Measurements from ENCODE around the gene KCNIP4.
"Not testable (repeated sequence)": the region's sequence is repeated elsewhere in the genome, so short reads cannot be mapped to it uniquely, and the experiment has no call there.

The KCNIP4 gene

DNA sequence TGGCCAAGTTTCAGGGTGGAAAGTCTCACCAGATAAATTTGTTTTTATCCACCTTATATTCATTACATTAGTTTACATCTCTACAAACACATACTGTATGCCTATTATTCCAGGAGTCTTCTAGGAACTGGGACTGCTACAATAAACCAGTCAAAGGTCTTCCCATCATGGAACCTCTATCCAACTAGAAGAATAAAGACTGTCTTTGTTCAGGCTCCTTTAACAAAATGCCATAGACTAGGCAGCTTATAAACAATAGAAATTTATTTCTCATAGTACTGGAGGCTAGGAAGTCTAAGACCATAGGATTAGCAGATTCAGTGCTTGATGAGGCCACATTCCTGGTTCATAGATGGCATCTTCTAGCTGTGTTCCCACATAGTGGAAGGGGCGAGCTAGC, 1186.7 kb downstream of the KCNIP4 start:
- Histone ChIP-seq H3K4me1 (ENCODE audit: control insufficient read depth in 1 of 2, insufficient read depth in 1 of 2, low read depth in 1 of 2, low read length in 1 of 2) (no peaks in the 10 kb centered on the region), H3K4me3 (ENCODE audit: low read depth in 1 of 2, low read length in 1 of 2) (no peak overlapping the region), H3K27ac (no peak overlapping the region), H3K9me3 (no peaks in the 10 kb centered on the region), H3K36me3 (no peaks in the 10 kb centered on the region), H3K27me3 (no peaks in the 10 kb centered on the region)
- TF ChIP-seq, protein P1, sequence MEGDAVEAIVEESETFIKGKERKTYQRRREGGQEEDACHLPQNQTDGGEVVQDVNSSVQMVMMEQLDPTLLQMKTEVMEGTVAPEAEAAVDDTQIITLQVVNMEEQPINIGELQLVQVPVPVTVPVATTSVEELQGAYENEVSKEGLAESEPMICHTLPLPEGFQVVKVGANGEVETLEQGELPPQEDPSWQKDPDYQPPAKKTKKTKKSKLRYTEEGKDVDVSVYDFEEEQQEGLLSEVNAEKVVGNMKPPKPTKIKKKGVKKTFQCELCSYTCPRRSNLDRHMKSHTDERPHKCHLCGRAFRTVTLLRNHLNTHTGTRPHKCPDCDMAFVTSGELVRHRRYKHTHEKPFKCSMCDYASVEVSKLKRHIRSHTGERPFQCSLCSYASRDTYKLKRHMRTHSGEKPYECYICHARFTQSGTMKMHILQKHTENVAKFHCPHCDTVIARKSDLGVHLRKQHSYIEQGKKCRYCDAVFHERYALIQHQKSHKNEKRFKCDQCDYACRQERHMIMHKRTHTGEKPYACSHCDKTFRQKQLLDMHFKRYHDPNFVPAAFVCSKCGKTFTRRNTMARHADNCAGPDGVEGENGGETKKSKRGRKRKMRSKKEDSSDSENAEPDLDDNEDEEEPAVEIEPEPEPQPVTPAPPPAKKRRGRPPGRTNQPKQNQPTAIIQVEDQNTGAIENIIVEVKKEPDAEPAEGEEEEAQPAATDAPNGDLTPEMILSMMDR (IDR thresholded peaks at IDR 0.05), result no peak

DNA sequence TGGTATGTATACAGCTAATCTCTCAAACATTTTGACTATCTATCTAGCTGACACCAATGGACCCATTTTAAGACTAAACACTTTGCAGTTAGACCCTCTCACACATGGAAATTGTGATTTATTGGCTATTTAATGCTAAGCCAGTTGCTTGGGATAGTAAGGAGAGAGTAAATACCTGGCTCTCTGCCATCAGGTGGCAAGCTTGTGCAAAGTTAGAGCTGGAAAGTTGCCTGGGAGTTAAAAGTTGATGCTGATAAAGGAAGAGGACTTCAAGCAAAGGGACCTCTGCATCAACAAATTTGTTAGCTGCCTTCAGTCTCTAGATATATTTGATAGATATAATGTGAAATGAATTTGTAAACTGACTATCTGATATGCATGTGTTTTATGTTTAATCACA, 1187.2 kb downstream of the KCNIP4 start:
- no peaks in the 10 kb centered on the region for H3K9me3 ChIP-seq
- H3K27me3 ChIP-seq, result no peaks in the 10 kb centered on the region
- no peak overlapping the region for H3K27ac ChIP-seq
- H3K4me3 ChIP-seq (ENCODE audit: low read depth in 1 of 2, low read length in 1 of 2), result no peak overlapping the region
- no peaks in the 10 kb centered on the region for H3K36me3 ChIP-seq
- TF ChIP-seq, protein P1 (IDR thresholded peaks at IDR 0.05), result no peak
- H3K4me1 ChIP-seq (ENCODE audit: control insufficient read depth in 1 of 2, insufficient read depth in 1 of 2, low read depth in 1 of 2, low read length in 1 of 2), result no peaks in the 10 kb centered on the region

DNA sequence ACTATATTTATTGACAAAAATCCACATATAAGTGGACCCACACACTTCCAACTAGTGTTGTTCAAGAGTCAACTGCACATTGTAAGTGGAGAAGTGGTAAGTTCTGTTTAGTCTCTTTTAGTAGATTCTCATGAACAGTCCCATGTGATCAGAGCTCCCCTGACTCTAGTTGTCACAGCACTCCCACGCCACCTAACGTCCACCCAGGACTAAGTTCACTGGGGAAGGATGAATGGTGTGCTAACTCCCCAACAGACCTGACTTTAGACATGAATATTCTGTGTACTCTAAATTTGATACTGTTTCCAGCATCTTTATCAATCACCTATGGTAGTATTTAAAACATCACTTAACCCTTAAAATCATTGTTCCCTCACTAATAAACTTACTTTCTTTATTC, 1188.5 kb downstream of the KCNIP4 start:
- no peaks in the 10 kb centered on the region for H3K27me3 ChIP-seq
- H3K4me1 ChIP-seq (ENCODE audit: control insufficient read depth in 1 of 2, insufficient read depth in 1 of 2, low read depth in 1 of 2, low read length in 1 of 2), result no peaks in the 10 kb centered on the region
- TF ChIP-seq, protein P1 (IDR thresholded peaks at IDR 0.05), result no peak
- no peaks in the 10 kb centered on the region for H3K36me3 ChIP-seq
- no peak overlapping the region for H3K27ac ChIP-seq
- no peaks in the 10 kb centered on the region for H3K9me3 ChIP-seq
- H3K4me3 ChIP-seq (ENCODE audit: low read depth in 1 of 2, low read length in 1 of 2), result no peak overlapping the region

DNA sequence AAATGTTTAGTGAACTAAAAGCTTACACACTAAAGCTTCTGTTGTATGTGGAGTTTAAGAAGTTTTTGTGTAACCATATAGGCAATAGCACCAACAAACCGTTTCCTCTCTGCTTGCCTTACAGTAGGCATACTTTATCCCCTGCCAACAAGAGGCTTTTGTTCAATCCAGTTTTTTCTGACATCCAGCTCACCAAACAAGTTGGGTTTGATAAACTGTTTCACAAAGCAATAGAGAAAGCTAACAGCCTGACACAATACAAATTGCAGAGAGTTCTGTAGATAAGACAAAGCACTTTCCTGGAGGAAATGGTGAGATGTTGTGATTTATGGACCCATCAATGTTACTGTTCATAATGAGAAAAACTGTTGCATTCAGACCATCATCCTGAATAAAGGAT, 1194.5 kb downstream of the KCNIP4 start:
- no peak overlapping the region for H3K4me3 ChIP-seq (ENCODE audit: low read depth in 1 of 2, low read length in 1 of 2)
- H3K4me1 ChIP-seq (ENCODE audit: control insufficient read depth in 1 of 2, insufficient read depth in 1 of 2, low read depth in 1 of 2, low read length in 1 of 2), result no peaks in the 10 kb centered on the region
- H3K27ac ChIP-seq, result no peak overlapping the region
- H3K36me3 ChIP-seq, result no peaks in the 10 kb centered on the region
- no peaks in the 10 kb centered on the region for H3K27me3 ChIP-seq
- no peaks in the 10 kb centered on the region for H3K9me3 ChIP-seq
- TF ChIP-seq, protein P1 (IDR thresholded peaks at IDR 0.05), result no peak

- TF ChIP-seq, protein P1 (IDR thresholded peaks at IDR 0.05), result no peak
- no peaks in the 10 kb centered on the region for H3K27me3 ChIP-seq
- H3K36me3 ChIP-seq, result no peaks in the 10 kb centered on the region
- no peaks in the 10 kb centered on the region for H3K4me1 ChIP-seq (ENCODE audit: control insufficient read depth in 1 of 2, insufficient read depth in 1 of 2, low read depth in 1 of 2, low read length in 1 of 2)
- H3K27ac ChIP-seq, result no peak overlapping the region
- H3K9me3 ChIP-seq, result no peaks in the 10 kb centered on the region
- H3K4me3 ChIP-seq (ENCODE audit: low read depth in 1 of 2, low read length in 1 of 2), result no peak overlapping the region
These were observed 1195.9 kb downstream of the KCNIP4 start for GRCh38 chr4:20752641-20753040.

DNA sequence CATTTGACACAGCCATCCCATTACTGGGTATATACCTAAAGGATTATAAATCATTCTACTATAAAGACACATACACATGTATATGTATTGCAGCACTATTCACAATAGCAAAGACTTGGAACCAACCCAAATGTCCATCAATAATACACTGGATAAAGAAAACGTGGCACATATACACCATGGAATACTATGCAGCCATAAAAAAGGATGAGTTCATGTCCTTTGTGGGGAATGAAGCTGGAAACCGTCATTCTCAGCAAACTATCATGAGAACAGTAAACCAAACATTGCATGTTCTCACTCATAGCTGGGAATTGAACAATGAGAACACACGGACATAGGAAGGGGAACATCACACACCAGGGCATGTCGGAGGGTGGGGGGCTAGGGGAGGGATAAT, 1202.6 kb downstream of the KCNIP4 start:
- H3K27me3 ChIP-seq; H3K27ac ChIP-seq; H3K4me3 ChIP-seq (ENCODE audit: low read depth in 1 of 2, low read length in 1 of 2); H3K9me3 ChIP-seq; H3K4me1 ChIP-seq (ENCODE audit: control insufficient read depth in 1 of 2, insufficient read depth in 1 of 2, low read depth in 1 of 2, low read length in 1 of 2); H3K36me3 ChIP-seq: not testable (repeated sequence)

Data from neutrophil (primary cell).